ENCODE data around the gene EXOC2.

DNA sequence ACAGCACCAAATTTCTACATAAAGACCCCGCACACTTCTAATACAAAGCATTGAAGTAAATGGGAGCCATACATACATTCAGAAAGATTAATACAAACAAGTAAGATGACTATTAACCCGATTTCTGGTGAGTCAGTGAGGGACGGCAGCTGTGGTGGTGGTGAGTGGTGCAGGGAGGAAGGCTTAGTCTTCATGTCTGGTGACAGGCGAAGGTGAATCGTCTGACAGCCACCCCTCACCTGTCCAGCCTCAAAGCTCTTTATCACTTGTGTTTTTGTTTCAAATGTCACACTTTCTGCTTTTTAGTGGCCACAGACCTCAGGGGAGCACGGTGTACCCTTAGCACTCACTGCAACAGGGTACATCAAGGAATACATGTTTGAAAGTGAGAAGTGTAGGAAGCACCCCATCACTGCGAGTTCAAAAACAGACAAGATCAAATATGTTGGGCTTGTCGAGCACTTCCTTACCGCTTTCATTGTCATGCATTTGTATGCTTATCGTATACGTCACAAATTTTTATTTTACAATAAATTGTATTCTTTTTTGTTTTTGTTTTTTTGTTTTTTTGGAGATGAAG lies 237.8 kb downstream of the EXOC2 start:
- TF ChIP-seq, protein P1, sequence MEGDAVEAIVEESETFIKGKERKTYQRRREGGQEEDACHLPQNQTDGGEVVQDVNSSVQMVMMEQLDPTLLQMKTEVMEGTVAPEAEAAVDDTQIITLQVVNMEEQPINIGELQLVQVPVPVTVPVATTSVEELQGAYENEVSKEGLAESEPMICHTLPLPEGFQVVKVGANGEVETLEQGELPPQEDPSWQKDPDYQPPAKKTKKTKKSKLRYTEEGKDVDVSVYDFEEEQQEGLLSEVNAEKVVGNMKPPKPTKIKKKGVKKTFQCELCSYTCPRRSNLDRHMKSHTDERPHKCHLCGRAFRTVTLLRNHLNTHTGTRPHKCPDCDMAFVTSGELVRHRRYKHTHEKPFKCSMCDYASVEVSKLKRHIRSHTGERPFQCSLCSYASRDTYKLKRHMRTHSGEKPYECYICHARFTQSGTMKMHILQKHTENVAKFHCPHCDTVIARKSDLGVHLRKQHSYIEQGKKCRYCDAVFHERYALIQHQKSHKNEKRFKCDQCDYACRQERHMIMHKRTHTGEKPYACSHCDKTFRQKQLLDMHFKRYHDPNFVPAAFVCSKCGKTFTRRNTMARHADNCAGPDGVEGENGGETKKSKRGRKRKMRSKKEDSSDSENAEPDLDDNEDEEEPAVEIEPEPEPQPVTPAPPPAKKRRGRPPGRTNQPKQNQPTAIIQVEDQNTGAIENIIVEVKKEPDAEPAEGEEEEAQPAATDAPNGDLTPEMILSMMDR (IDR thresholded peaks at IDR 0.05) = no peak
- TF ChIP-seq EZH2 (IDR thresholded peaks at IDR 0.05; ENCODE audit: borderline replicate concordance, insufficient read depth, low read depth, low read length, poor library complexity, severe bottlenecking) = no peak

Data from B cell (primary cell).